ENCODE data around the gene NEK8. TPM values are rescaled to one million over a fixed set of nuclear protein-coding genes. Genes with fewer than 3 reads are reported as not detected.
"Not testable (repeated sequence)": the region's sequence is repeated elsewhere in the genome, so short reads cannot be mapped to it uniquely, and the experiment has no call there.

The NEK8 gene
- total and polyA plus RNA-seq, 7 donors, result 0.21 to 1.5 (median 0.80) TPM

GRCh38 chr17:28720247-28720996 lies 8.2 kb upstream of the NEK8 start:
- peak overlapping the region; percentile 92 for H3K27ac ChIP-seq
- intact Hi-C loops (cut with DNase I), result loop anchor here (10.0 kb wide), 1 partner anchor 394 kb away; no protein-coding TSS in a partner anchor
- peaks cover 0 to 44% of the 10 kb centered on the region in 2 donors for H3K36me3 ChIP-seq (ENCODE audit: insufficient read depth in 1 of 2, low read depth in 1 of 2)
- WGBS, 3 donors, result 3 to 4% (median 3%) methylated on average over 24 to 28 of the region's 30 CpGs
- DNase-seq, result no peak
- peaks cover 0 to 16% (median 0%) of the 10 kb centered on the region in 3 donors for H3K27me3 ChIP-seq (ENCODE audit: insufficient read depth in 3 of 3, low read length in 2 of 3)
- peaks cover 29% of the 10 kb centered on the region for H3K4me1 ChIP-seq
- peak overlapping the region; percentile 98 for H3K4me3 ChIP-seq
- H3K9me3 ChIP-seq, result no peaks in the 10 kb centered on the region
- no peak for ATAC-seq
- TF ChIP-seq CTCF (IDR thresholded peaks at IDR 0.05), result no peak

GRCh38 chr17:28720997-28721329 lies 7.6 kb upstream of the NEK8 start:
- not testable (repeated sequence) for H3K9me3 ChIP-seq, DNase-seq, ATAC-seq
- 33 to 35% (median 34%) methylated on average over 19 of the region's 19 CpGs for WGBS, 3 donors
- H3K27ac ChIP-seq, result peak overlapping the region; percentile 92
- peak overlapping the region; percentile 98 for H3K4me3 ChIP-seq
- peaks cover 0 to 16% (median 0%) of the 10 kb centered on the region in 3 donors for H3K27me3 ChIP-seq (ENCODE audit: insufficient read depth in 3 of 3, low read length in 2 of 3)
- intact Hi-C loops (cut with DNase I), result loop anchor here (10.0 kb wide), 1 partner anchor 394 kb away; no protein-coding TSS in a partner anchor
- H3K4me1 ChIP-seq, result peaks cover 34% of the 10 kb centered on the region
- peaks cover 0 to 44% of the 10 kb centered on the region in 2 donors for H3K36me3 ChIP-seq (ENCODE audit: insufficient read depth in 1 of 2, low read depth in 1 of 2)

- H3K36me3 ChIP-seq (ENCODE audit: insufficient read depth in 1 of 2, low read depth in 1 of 2), result peaks cover 0 to 44% of the 10 kb centered on the region in 2 donors
- peak overlapping the region; percentile 98 for H3K4me3 ChIP-seq
- DNase-seq (no peak), ATAC-seq (no peak)
- no peak for TF ChIP-seq CTCF (IDR thresholded peaks at IDR 0.05)
- no peak overlapping the region for H3K27ac ChIP-seq
- intact Hi-C loops (cut with DNase I), result loop anchor here (10.0 kb wide), 1 partner anchor 392 kb away; no protein-coding TSS in a partner anchor
- 48 to 76% (median 67%) methylated on average over 7 of the region's 7 CpGs for WGBS, 3 donors
- peaks cover 37% of the 10 kb centered on the region for H3K4me1 ChIP-seq
- no peaks in the 10 kb centered on the region for H3K9me3 ChIP-seq
- H3K27me3 ChIP-seq (ENCODE audit: insufficient read depth in 3 of 3, low read length in 2 of 3), result peaks cover 0 to 5% (median 0%) of the 10 kb centered on the region in 3 donors
Observed at GRCh38 chr17:28722417-28723158, 6.0 kb upstream of the NEK8 start.

- ATAC-seq (no peak), DNase-seq (no peak)
- H3K9me3 ChIP-seq, result no peaks in the 10 kb centered on the region
- no peak for TF ChIP-seq CTCF (IDR thresholded peaks at IDR 0.05)
- 71 to 76% (median 76%) methylated on average over 6 of the region's 6 CpGs for WGBS, 3 donors
- intact Hi-C loops (cut with DNase I), result loop anchor here (10.0 kb wide), 1 partner anchor 392 kb away; no protein-coding TSS in a partner anchor
- H3K4me1 ChIP-seq, result peaks cover 40% of the 10 kb centered on the region
- H3K27ac ChIP-seq, result no peak overlapping the region
- H3K4me3 ChIP-seq, result no peak overlapping the region
- no peaks in the 10 kb centered on the region for H3K27me3 ChIP-seq (ENCODE audit: insufficient read depth in 3 of 3, low read length in 2 of 3)
- peaks cover 0 to 44% of the 10 kb centered on the region in 2 donors for H3K36me3 ChIP-seq (ENCODE audit: insufficient read depth in 1 of 2, low read depth in 1 of 2)
Observed at GRCh38 chr17:28723159-28723835, 5.3 kb upstream of the NEK8 start.

- not testable (repeated sequence) for H3K9me3 ChIP-seq; DNase-seq; H3K27me3 ChIP-seq (ENCODE audit: insufficient read depth in 3 of 3, low read length in 2 of 3); ATAC-seq; H3K27ac ChIP-seq; H3K4me3 ChIP-seq
- peaks cover 0 to 44% of the 10 kb centered on the region in 2 donors for H3K36me3 ChIP-seq (ENCODE audit: insufficient read depth in 1 of 2, low read depth in 1 of 2)
- 64 to 74% (median 70%) methylated on average over 4 of the region's 4 CpGs for WGBS, 3 donors
- intact Hi-C loops (cut with DNase I), result loop anchor here (10.0 kb wide), 1 partner anchor 391 kb away; no protein-coding TSS in a partner anchor
- peaks cover 40% of the 10 kb centered on the region for H3K4me1 ChIP-seq
Observed at GRCh38 chr17:28723836-28724499, 4.6 kb upstream of the NEK8 start.

Measured in psoas muscle (tissue), 8 donors.